ENCODE measurements around the gene CGB3.

CGB3 gene

DNA sequence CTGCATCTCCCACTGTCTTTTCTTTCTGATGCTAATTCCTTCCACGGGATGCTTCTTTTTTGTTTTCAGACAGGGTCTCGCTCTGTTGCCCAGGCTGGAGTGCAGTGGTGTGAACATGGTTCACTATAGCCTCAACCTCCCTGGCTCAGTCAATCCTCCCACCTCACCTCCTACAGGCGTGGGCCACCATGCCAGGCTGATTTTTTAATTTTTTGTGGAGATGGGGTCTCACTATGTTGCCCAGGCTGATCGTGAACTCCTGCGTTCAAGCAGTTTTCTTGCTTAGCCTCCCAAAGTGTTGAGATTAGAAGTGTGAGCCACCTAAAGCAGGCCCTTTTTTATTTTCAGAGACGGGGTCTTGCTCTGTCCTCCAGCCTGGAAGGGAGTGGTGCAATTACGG is 35.8 kb downstream of the CGB3 start:
- H3K4ac ChIP-seq (ENCODE audit: low read depth in 1 of 2, low read length in 2 of 2) = no peak overlapping the region
- H3K79me1 ChIP-seq (replicated peaks; ENCODE audit: low read length, poor library complexity, severe bottlenecking) = peaks cover 37% of the 10 kb centered on the region
- no peak overlapping the region for H3K14ac ChIP-seq (ENCODE audit: low read length in 2 of 2)
- 97% methylated on average over 6 of the region's 7 CpGs for WGBS
- H3K4me1 ChIP-seq (ENCODE audit: control insufficient read depth, insufficient read depth, low read depth, low read length) = peaks cover 16% of the 10 kb centered on the region
- no peaks in the 10 kb centered on the region for H3K9me3 ChIP-seq (ENCODE audit: control insufficient read depth, low read length)
- H2AFZ ChIP-seq (ENCODE audit: low read depth, low read length) = no peak overlapping the region
- DNase-seq = no peak
- no peak overlapping the region for H4K91ac ChIP-seq (ENCODE audit: low read length)
- no peak overlapping the region for H2BK15ac ChIP-seq (ENCODE audit: low read depth, poor library complexity, severe bottlenecking)
- H3K4me2 ChIP-seq (ENCODE audit: low read length, poor library complexity, severe bottlenecking) = no peak overlapping the region
- H4K8ac ChIP-seq (ENCODE audit: low read length) = no peak overlapping the region
- H2BK5ac ChIP-seq (ENCODE audit: low read depth, low read length, poor library complexity, severe bottlenecking) = no peak overlapping the region
- peaks cover 61 to 62% of the 10 kb centered on the region in 2 experiments for H3K36me3 ChIP-seq (ENCODE audit: control insufficient read depth in 1 of 2, insufficient read depth in 2 of 2, low read depth in 1 of 2, low read length in 2 of 2)
- no peak overlapping the region for H3K4me3 ChIP-seq (ENCODE audit: insufficient read depth in 1 of 2, low read depth in 1 of 2, low read length in 2 of 2)
- no peak overlapping the region for H3K18ac ChIP-seq (ENCODE audit: low read depth in 1 of 2, low read length in 2 of 2)
- no peak overlapping the region for H3K23ac ChIP-seq (ENCODE audit: low read length in 2 of 2)
- no peak overlapping the region for H3K27ac ChIP-seq (ENCODE audit: low read length, poor library complexity, severe bottlenecking)
- H2AK5ac ChIP-seq (ENCODE audit: low read length, severe bottlenecking) = no peak overlapping the region
- no peak overlapping the region for H3K9ac ChIP-seq (ENCODE audit: low read length)
- H2BK12ac ChIP-seq (ENCODE audit: low read length in 2 of 2) = no peak overlapping the region
- no peak overlapping the region for H2BK120ac ChIP-seq (ENCODE audit: low read depth, low read length)
- H3K27me3 ChIP-seq (ENCODE audit: control insufficient read depth in 1 of 2, insufficient read depth in 1 of 2, low read length in 2 of 2) = no peaks in the 10 kb centered on the region

DNA sequence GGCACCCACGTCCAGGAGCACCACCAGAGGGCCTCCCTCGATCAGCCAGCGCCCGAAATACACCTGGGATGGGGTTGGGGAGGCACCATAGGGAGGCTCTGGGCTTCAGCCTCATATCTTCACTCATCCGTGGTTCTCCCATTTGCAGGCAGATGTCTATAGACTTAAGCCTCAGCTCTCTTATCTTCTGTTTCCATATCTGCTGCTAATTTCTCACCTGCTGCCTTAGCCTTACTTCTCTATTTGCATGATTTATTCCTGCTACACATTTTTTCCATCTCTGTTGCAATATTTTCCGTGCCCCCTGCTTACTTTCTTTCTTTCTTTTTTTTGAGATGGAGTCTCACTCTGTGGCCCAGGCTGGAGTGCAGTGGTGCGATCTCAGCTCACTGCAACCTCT is 36.8 kb downstream of the CGB3 start:
- no peaks in the 10 kb centered on the region for H3K9me3 ChIP-seq (ENCODE audit: control insufficient read depth, low read length)
- no peak overlapping the region for H2BK120ac ChIP-seq (ENCODE audit: low read depth, low read length)
- H4K91ac ChIP-seq (ENCODE audit: low read length) = no peak overlapping the region
- no peak overlapping the region for H3K9ac ChIP-seq (ENCODE audit: low read length)
- no peak overlapping the region for H3K27ac ChIP-seq (ENCODE audit: low read length, poor library complexity, severe bottlenecking)
- no peak overlapping the region for H2BK12ac ChIP-seq (ENCODE audit: low read length in 2 of 2)
- no peak overlapping the region for H3K18ac ChIP-seq (ENCODE audit: low read depth in 1 of 2, low read length in 2 of 2)
- H3K4me2 ChIP-seq (ENCODE audit: low read length, poor library complexity, severe bottlenecking) = no peak overlapping the region
- peaks cover 69 to 71% of the 10 kb centered on the region in 2 experiments for H3K36me3 ChIP-seq (ENCODE audit: control insufficient read depth in 1 of 2, insufficient read depth in 2 of 2, low read depth in 1 of 2, low read length in 2 of 2)
- peaks cover 16% of the 10 kb centered on the region for H3K4me1 ChIP-seq (ENCODE audit: control insufficient read depth, insufficient read depth, low read depth, low read length)
- no peak overlapping the region for H2BK5ac ChIP-seq (ENCODE audit: low read depth, low read length, poor library complexity, severe bottlenecking)
- H3K4me3 ChIP-seq (ENCODE audit: insufficient read depth in 1 of 2, low read depth in 1 of 2, low read length in 2 of 2) = no peak overlapping the region
- H3K27me3 ChIP-seq (ENCODE audit: control insufficient read depth in 1 of 2, insufficient read depth in 1 of 2, low read length in 2 of 2) = no peaks in the 10 kb centered on the region
- H4K8ac ChIP-seq (ENCODE audit: low read length) = no peak overlapping the region
- H2BK15ac ChIP-seq (ENCODE audit: low read depth, poor library complexity, severe bottlenecking) = no peak overlapping the region
- H2AK5ac ChIP-seq (ENCODE audit: low read length, severe bottlenecking) = no peak overlapping the region
- WGBS = 95% methylated on average over 7 of the region's 7 CpGs
- DNase-seq = no peak
- no peak overlapping the region for H2AFZ ChIP-seq (ENCODE audit: low read depth, low read length)
- H3K14ac ChIP-seq (ENCODE audit: low read length in 2 of 2) = no peak overlapping the region
- peaks cover 40% of the 10 kb centered on the region for H3K79me1 ChIP-seq (replicated peaks; ENCODE audit: low read length, poor library complexity, severe bottlenecking)
- H3K23ac ChIP-seq (ENCODE audit: low read length in 2 of 2) = no peak overlapping the region
- H3K4ac ChIP-seq (ENCODE audit: low read depth in 1 of 2, low read length in 2 of 2) = no peak overlapping the region

DNA sequence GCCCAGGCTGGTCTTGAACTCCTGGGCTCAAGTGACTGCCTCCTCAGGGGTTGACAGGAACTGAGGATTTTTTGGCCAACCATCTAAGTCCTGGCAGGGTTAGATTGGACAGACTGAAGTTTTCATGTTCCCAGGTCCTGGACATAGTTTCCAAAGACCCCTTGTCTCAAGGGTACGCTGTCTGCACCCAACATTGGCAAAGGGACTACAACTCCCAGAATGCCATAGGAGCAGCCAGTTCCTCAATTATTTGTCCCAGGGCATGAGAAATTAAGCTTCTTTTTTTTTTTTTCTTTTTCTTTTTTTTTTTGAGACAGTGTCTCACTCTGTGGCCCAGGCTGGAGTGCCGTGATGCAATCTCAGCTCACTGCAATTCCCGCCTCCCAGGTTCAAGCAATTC is 37.9 kb downstream of the CGB3 start:
- H3K18ac ChIP-seq (ENCODE audit: low read depth in 1 of 2, low read length in 2 of 2) = no peak overlapping the region
- H3K9ac ChIP-seq (ENCODE audit: low read length) = no peak overlapping the region
- WGBS = 100% methylated on average over 3 of the region's 3 CpGs
- no peak overlapping the region for H2BK15ac ChIP-seq (ENCODE audit: low read depth, poor library complexity, severe bottlenecking)
- H3K23ac ChIP-seq (ENCODE audit: low read length in 2 of 2) = no peak overlapping the region
- peaks cover 8% of the 10 kb centered on the region for H3K4me1 ChIP-seq (ENCODE audit: control insufficient read depth, insufficient read depth, low read depth, low read length)
- H3K9me3 ChIP-seq (ENCODE audit: control insufficient read depth, low read length) = no peaks in the 10 kb centered on the region
- no peak overlapping the region for H2AFZ ChIP-seq (ENCODE audit: low read depth, low read length)
- peaks cover 43% of the 10 kb centered on the region for H3K79me1 ChIP-seq (replicated peaks; ENCODE audit: low read length, poor library complexity, severe bottlenecking)
- no peak overlapping the region for H3K4ac ChIP-seq (ENCODE audit: low read depth in 1 of 2, low read length in 2 of 2)
- no peak overlapping the region for H4K8ac ChIP-seq (ENCODE audit: low read length)
- no peak overlapping the region for H2BK5ac ChIP-seq (ENCODE audit: low read depth, low read length, poor library complexity, severe bottlenecking)
- H3K36me3 ChIP-seq (ENCODE audit: control insufficient read depth in 1 of 2, insufficient read depth in 2 of 2, low read depth in 1 of 2, low read length in 2 of 2) = peaks cover 77 to 82% of the 10 kb centered on the region in 2 experiments
- H3K4me2 ChIP-seq (ENCODE audit: low read length, poor library complexity, severe bottlenecking) = no peak overlapping the region
- H3K14ac ChIP-seq (ENCODE audit: low read length in 2 of 2) = no peak overlapping the region
- H3K27me3 ChIP-seq (ENCODE audit: control insufficient read depth in 1 of 2, insufficient read depth in 1 of 2, low read length in 2 of 2) = no peaks in the 10 kb centered on the region
- no peak overlapping the region for H3K4me3 ChIP-seq (ENCODE audit: insufficient read depth in 1 of 2, low read depth in 1 of 2, low read length in 2 of 2)
- no peak overlapping the region for H2BK12ac ChIP-seq (ENCODE audit: low read length in 2 of 2)
- H2BK120ac ChIP-seq (ENCODE audit: low read depth, low read length) = no peak overlapping the region
- no peak overlapping the region for H3K27ac ChIP-seq (ENCODE audit: low read length, poor library complexity, severe bottlenecking)
- DNase-seq = no peak
- H2AK5ac ChIP-seq (ENCODE audit: low read length, severe bottlenecking) = no peak overlapping the region
- no peak overlapping the region for H4K91ac ChIP-seq (ENCODE audit: low read length)

DNA sequence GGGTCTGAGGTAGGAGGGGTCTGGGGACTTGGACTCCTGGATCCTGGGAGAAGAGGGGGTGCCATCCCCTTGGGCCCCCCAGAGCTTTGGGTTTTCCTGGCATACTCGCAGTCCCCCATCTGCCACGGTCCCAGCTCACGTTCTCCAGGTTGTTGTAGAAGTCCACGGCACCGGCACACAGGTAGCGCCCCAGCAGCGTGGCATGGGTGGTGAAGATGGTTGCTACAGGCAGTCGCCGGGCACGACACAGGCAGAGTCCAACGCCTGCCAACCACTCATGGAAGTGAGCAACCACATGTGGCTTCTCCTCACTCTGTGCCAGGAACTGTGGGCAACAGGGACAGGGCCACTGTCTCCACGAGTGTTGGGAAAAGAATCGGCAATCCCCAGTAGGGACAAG is 38.4 kb downstream of the CGB3 start:
- DNase-seq = no peak
- Histone ChIP-seq H2BK120ac (ENCODE audit: low read depth, low read length) (no peak overlapping the region), H3K18ac (ENCODE audit: low read depth in 1 of 2, low read length in 2 of 2) (no peak overlapping the region), H2BK15ac (ENCODE audit: low read depth, poor library complexity, severe bottlenecking) (no peak overlapping the region), H3K79me1 (replicated peaks; ENCODE audit: low read length, poor library complexity, severe bottlenecking) (peaks cover 39% of the 10 kb centered on the region), H3K4me2 (ENCODE audit: low read length, poor library complexity, severe bottlenecking) (no peak overlapping the region), H3K4ac (ENCODE audit: low read depth in 1 of 2, low read length in 2 of 2) (no peak overlapping the region), H3K36me3 (ENCODE audit: control insufficient read depth in 1 of 2, insufficient read depth in 2 of 2, low read depth in 1 of 2, low read length in 2 of 2) (peaks cover 73 to 85% of the 10 kb centered on the region in 2 experiments), H2BK12ac (ENCODE audit: low read length in 2 of 2) (no peak overlapping the region), H3K27me3 (ENCODE audit: control insufficient read depth in 1 of 2, insufficient read depth in 1 of 2, low read length in 2 of 2) (no peaks in the 10 kb centered on the region), H2BK5ac (ENCODE audit: low read depth, low read length, poor library complexity, severe bottlenecking) (no peak overlapping the region), H4K91ac (ENCODE audit: low read length) (no peak overlapping the region), H4K8ac (ENCODE audit: low read length) (no peak overlapping the region), H2AK5ac (ENCODE audit: low read length, severe bottlenecking) (no peak overlapping the region), H3K9ac (ENCODE audit: low read length) (no peak overlapping the region), H3K4me3 (ENCODE audit: insufficient read depth in 1 of 2, low read depth in 1 of 2, low read length in 2 of 2) (no peak overlapping the region), H3K27ac (ENCODE audit: low read length, poor library complexity, severe bottlenecking) (no peak overlapping the region), H2AFZ (ENCODE audit: low read depth, low read length) (no peak overlapping the region), H3K14ac (ENCODE audit: low read length in 2 of 2) (no peak overlapping the region), H3K4me1 (ENCODE audit: control insufficient read depth, insufficient read depth, low read depth, low read length) (peaks cover 4% of the 10 kb centered on the region), H3K23ac (ENCODE audit: low read length in 2 of 2) (no peak overlapping the region), H3K9me3 (ENCODE audit: control insufficient read depth, low read length) (no peaks in the 10 kb centered on the region)
- 99% methylated on average over 13 of the region's 13 CpGs for WGBS
